ACC112 (cell line): ENCODE results near the gene PRAC1.

Source experiments
- H2AFZ ChIP-seq: fragments of 200-600 bp; sonication (generic); one replicate; pipeline ENCODE4 v1.6.0; 2017; ENCODE audit warnings: antibody characterized with exemption, low read length; ENCODE audit not compliant: unreplicated experiment
- H3K27ac ChIP-seq: fragments of 200-600 bp; sonication (generic); 2 replicates; pipeline ENCODE4 v1.5.1; 2014; ENCODE audit warnings: low read depth, mild to moderate bottlenecking, antibody characterized with exemption, low read length, moderate library complexity
- H3K27me3 ChIP-seq: fragments of 200-600 bp; sonication (generic); 2 replicates; pipeline ENCODE4 v1.6.1; 2014; ENCODE audit warnings: mild to moderate bottlenecking, antibody characterized with exemption, low read length, moderate library complexity, mixed read lengths; ENCODE audit not compliant: insufficient read depth
- H3K36me3 ChIP-seq: fragments of 200-600 bp; sonication (generic); 2 replicates; pipeline ENCODE4 v1.6.1; 2016; ENCODE audit warnings: mild to moderate bottlenecking, antibody characterized with exemption, low read length, moderate library complexity, mixed read lengths; ENCODE audit not compliant: insufficient read depth
- H3K4me1 ChIP-seq: fragments of 200-600 bp; sonication (generic); one replicate; pipeline ENCODE4 v1.6.1; 2016; ENCODE audit warnings: low read length, mixed read lengths; ENCODE audit not compliant: insufficient read depth, unreplicated experiment, control insufficient read depth
- H3K4me3 ChIP-seq: fragments of 200-600 bp; sonication (generic); 2 replicates; pipeline ENCODE4 v1.5.1; 2014; ENCODE audit warnings: mild to moderate bottlenecking, low read depth, low read length
- H3K79me2 ChIP-seq: fragments of 200-600 bp; sonication (generic); one replicate; pipeline ENCODE4 v1.6.0; 2016; ENCODE audit warnings: low read length; ENCODE audit not compliant: control insufficient read depth, unreplicated experiment, insufficient read depth

Gene PRAC1

DNA sequence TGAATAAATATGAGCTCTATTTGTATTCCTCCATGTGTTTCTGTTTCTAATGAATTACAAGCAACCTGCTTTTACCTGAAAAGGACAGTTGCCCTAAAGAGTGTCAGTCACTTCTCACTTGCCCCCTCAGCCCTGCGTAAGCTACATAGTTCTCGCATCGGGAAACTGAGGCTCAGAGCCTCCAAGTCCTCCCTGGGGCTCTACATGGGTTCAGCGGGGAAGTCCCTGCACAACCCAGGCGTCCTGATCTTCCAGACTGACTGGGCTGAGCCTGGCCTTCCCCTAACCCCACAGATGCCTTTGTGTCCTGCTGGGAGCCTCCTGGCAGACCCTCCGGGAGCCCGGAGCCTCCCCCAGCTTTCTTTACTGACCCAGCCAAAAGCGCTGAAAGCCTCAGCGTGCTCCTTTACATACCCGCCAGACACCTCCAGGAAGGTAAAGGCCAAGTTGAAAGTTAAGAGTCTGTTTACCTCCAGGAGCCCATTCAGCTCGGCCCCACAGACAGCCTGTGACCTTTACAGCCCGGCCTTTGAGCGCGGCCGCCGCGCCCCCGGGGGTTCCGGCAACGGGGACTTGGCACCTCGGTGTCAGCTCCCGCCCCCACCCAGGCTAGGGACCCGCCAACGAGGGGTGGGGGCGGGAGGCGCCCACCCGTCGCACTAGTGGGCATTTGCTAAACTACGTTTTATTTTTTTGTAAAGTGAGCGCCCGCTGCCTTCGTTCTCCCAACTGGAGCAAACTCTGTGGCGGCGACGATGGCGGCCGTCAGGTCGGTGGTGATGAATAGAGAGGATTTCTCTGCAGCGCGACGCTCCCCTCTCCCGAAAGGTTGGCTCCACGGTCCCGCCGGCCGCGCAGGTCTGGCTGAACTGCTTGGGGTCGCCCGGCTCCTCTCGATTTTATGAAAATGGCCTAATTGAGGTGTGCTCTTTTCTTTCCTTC, 10.6 kb upstream of the PRAC1 start:
- H3K27me3 ChIP-seq: peaks cover 98% of the 10 kb centered on the region

DNA sequence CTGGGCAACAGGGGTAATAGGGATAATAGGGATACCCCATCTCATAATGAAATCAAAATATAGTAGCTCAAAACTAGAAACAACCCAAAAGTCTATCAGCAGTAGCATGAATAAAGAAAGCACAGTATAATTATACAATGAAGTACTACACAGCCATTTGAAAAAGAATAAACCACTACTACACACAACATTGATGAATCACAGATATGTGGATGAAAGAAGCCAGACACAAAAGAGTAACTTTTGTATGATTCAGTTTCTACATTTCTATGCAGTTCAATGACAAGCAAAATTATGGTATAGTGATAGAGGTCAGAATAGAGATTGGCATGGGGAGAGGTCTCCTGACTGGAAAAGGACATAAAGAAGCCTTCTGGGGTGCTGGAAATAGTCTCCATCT, 9.0 kb upstream of the PRAC1 start:
- Histone ChIP-seq H3K79me2 (no peaks in the 10 kb centered on the region), H3K27me3 (peaks cover 99% of the 10 kb centered on the region)

More for the DNA sequence above, 10.6 kb upstream of the PRAC1 start:
- H3K79me2 ChIP-seq: no peaks in the 10 kb centered on the region
- H3K4me3 ChIP-seq: no peak overlapping the region
- H3K27ac ChIP-seq: no peak overlapping the region
- H2AFZ ChIP-seq: no peak overlapping the region
- H3K36me3 ChIP-seq: no peaks in the 10 kb centered on the region
- no peaks in the 10 kb centered on the region for H3K4me1 ChIP-seq

DNA sequence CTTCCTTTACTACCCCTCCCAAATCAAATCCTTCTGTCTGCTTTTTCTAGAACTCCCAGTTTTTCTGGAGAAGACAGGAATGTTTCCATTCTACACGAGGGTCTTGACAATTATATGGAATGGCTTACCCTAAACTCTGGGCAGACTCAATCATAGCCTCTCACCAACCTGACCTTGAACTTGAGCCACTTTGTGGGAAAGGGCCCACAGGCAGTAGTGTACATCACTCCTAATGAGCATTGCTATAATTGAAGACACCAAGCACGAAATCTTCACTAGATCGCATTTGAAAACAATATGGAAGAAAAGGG, 7.9 kb upstream of the PRAC1 start:
- Histone ChIP-seq H3K79me2 (no peaks in the 10 kb centered on the region), H3K27me3 (peaks cover 99% of the 10 kb centered on the region), H3K4me1 (no peaks in the 10 kb centered on the region), H2AFZ (no peak overlapping the region), H3K36me3 (no peaks in the 10 kb centered on the region), H3K27ac (no peak overlapping the region), H3K4me3 (no peak overlapping the region)

More for the DNA sequence above, 9.0 kb upstream of the PRAC1 start:
- Histone ChIP-seq H3K27ac (no peak overlapping the region), H2AFZ (no peak overlapping the region), H3K4me1 (no peaks in the 10 kb centered on the region), H3K36me3 (no peaks in the 10 kb centered on the region), H3K4me3 (no peak overlapping the region)

DNA sequence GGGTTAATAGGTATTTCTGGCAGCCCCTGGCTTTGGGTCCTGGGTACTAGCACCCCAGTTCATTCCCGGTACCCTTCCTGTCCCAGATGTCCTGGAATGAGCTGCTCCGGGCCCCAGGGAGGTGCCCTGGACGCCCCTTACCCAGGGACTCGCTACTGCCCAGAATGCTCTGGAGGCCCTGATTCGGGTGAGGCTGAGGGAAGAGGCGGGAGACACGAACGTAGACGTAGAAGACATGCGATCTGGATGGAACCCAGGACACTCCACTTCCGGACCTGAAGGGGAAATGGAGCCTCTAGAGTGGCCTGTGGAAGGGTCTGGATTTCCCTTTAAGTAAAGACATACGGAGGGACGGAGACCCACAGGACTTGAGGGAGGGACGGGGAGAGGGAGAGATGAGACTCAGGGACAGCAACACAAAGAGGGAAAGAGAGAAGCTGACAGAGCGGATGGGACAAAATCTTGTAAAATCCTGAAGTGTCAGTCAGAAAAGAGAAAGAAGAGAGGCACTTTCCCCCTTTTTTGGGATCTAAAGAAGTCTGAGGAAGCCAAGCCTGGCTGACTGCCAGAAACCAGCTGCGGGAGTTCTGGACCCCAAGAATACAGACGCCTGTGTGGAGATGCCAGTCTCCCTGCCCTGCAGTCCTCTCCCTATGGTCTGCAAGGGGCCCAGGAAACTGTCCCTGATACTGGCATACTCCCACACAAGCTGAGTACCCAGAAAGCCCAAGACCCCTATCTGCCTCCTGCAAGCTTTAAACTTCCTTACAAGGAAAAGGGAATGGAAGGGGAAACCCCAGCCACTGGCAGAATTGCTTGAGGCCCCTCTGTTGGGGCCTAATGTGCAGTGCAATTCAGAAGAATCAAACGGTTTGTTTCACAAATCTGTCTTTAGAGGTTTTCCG, 7.3 kb upstream of the PRAC1 start:
- no peak overlapping the region for H3K4me3 ChIP-seq
- no peaks in the 10 kb centered on the region for H3K4me1 ChIP-seq
- H3K27ac ChIP-seq: no peak overlapping the region
- no peaks in the 10 kb centered on the region for H3K79me2 ChIP-seq
- no peak overlapping the region for H2AFZ ChIP-seq
- no peaks in the 10 kb centered on the region for H3K36me3 ChIP-seq
- peaks cover 99% of the 10 kb centered on the region for H3K27me3 ChIP-seq

DNA sequence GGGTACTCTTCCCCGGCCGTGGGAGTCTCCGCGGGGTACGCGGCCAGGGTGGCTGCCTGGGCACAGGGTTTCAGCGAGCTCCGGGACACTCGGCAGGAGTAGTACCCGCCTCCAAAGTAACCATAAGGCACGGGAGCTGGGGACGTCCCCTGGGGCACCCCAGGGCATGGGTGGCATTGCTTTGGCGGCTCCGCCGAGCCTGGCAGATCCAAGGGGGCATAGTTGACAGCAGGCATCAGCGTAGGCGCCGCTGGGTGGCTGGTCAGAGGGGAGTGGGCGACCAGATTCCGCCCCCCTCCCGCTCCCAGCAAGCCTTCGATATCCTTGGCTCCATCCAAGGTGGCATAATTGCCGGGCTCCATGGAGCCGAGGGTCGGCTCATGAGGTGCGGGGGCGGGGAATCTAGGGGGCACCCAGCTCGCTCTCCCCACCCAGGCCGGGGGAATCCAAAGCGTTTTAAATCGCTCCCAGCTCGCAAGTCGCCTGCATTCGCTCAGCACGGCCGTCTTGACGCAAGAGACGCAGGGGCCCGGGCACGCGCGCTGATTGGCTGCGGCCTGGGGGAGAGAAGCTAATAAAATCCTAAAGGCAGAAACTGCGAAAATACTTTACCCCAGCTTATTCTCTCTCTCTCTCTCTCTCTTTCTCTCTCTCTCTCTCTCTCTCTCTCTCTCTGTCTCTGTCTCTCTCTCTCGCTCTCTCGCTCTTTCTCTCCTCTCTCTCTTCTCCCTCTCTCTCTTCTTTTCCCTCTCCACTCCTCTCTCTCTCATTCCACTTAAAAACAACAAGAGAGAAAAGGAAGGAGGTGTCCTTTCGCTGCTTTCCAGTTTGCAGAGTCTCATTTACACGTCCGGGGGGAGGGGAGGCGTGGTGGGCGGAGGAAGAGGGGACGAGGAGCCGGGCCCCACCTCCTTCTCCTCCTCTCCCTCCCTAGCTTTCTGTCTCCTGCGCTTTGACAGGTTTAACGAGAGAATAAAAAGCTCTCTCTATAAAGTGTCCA, 6.2 kb upstream of the PRAC1 start, which contains the start of gene HOXB13:
TSS of gene HOXB13 (minus strand) at position 519 of the 1,000 bp plus-strand sequence. CDS start at position 362, 157 bp downstream.
- Histone ChIP-seq H3K4me1 (no peaks in the 10 kb centered on the region), H3K27ac (no peak within 1 kb of the TSS), H2AFZ (no peak within 1 kb of the TSS), H3K4me3 (peak within 1 kb of the TSS; percentile 42), H3K79me2 (no peaks in the 10 kb centered on the region), H3K27me3 (peaks cover 98% of the 10 kb centered on the region), H3K36me3 (no peaks in the 10 kb centered on the region)

DNA sequence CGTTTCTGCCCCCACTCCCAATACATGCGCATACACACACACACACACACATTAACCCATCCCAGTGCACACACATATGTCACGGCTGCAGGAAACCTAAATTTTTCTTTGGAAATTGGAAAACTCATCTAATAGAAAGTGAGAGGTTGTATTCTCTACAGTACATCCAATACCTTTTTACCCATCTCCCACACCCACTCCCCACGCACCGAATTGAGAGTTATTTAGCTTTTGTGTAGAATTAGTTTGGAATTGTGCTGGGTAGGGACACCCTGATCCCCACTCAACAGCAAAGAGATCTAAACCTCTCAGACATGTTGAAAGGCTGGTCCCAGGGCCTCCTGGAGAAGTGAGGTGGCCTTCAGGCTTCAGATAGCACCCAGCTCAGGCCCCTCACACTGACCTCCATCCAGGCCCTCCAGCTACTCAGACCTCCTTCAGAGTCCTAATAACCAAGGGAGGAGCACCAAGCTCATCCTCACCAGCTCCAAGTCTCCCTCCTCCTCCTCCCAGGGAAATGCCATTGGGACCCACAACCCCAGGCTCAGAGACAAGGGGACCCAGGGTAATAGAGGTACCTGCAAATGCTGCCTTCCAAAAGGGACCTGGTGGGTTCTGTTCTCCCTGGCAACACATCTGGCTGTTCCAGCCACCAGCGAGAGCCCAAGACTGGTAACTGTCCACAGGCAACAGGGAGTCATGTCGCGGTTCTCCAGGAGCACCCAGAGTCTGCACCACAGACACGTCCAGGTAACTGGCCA, 5.3 kb upstream of the PRAC1 start:
- Histone ChIP-seq H3K4me1 (no peaks in the 10 kb centered on the region), H2AFZ (no peak overlapping the region), H3K4me3 (no peak overlapping the region), H3K36me3 (no peaks in the 10 kb centered on the region), H3K27me3 (peaks cover 98% of the 10 kb centered on the region), H3K79me2 (no peaks in the 10 kb centered on the region), H3K27ac (no peak overlapping the region)

DNA sequence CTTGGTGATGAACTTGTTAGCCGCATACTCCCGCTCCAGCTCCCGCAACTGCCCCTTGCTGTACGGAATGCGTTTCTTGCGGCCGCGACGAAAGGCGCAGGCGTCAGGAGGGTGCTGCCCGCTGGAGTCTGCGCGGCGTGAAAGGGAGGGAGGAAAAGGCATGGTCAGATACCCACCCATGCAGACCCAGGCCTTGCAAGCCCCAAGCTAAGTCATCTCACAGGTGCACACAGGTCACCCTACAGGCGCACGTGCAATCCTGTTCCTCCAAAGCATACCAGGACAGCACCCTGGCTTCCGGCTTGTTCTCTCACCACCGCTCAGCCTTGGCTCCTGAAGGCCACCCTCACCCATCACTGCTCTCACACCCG, 4.6 kb upstream of the PRAC1 start:
- Histone ChIP-seq H3K79me2 (no peaks in the 10 kb centered on the region), H3K4me1 (no peaks in the 10 kb centered on the region), H2AFZ (no peak overlapping the region), H3K27me3 (peaks cover 98% of the 10 kb centered on the region), H3K27ac (no peak overlapping the region), H3K36me3 (no peaks in the 10 kb centered on the region), H3K4me3 (no peak overlapping the region)

DNA sequence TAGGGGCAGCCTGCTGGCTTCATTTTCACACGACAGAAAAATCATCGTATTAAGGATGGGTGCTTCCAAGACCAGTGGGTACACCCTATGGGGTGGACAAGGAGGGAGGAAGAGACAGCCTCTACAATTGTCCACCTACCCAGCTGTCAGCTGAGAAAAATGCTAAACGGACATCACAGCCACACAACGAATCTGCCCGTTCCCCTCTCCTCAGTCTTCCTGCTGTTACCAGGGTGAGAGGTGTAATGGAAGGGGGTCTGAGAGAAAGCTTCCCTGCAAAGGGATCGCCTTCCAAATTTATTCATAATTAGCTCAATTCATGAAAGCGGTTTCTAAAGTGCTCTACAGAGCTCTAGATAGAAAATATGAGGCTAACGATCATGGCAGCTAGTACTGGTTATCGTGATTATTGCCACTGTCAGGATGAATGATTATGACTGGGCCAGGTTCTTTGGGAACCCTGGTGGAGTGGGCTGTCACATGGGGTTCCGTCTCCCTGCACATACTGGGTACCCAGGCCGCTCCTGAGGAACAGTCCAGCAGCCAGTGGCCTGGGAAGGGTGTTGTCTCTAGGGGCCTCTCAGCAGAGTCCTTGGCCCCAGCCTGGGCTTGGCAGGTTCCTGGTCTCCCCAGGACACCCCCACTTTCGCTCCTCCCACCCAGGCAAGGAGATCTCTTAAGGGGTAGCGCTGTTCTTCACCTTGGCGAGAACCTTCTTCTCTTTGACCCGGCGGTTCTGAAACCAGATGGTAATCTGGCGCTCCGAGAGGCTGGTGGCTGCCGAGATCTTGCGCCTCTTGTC, 4.0 kb upstream of the PRAC1 start:
- Histone ChIP-seq H3K36me3 (no peaks in the 10 kb centered on the region), H3K4me1 (no peaks in the 10 kb centered on the region), H3K27ac (no peak overlapping the region), H2AFZ (no peak overlapping the region), H3K4me3 (no peak overlapping the region), H3K79me2 (no peaks in the 10 kb centered on the region), H3K27me3 (peaks cover 98% of the 10 kb centered on the region)
